ENCODE data around the gene MYO3B.

- TF ChIP-seq POLR2A (IDR thresholded peaks at IDR 0.05; ENCODE audit: low read depth, low read length) (no peak), FOS (IDR thresholded peaks at IDR 0.05; ENCODE audit: borderline replicate concordance, insufficient read depth, low read length) (no peak), POLR2AphosphoS5 (IDR thresholded peaks at IDR 0.05; ENCODE audit: insufficient read depth, low read depth, low read length) (no peak), EZH2 (IDR thresholded peaks at IDR 0.05; ENCODE audit: borderline replicate concordance, low read depth, low read length, severe bottlenecking) (no peak), MAX (IDR thresholded peaks at IDR 0.05; ENCODE audit: insufficient read depth, insufficient read length) (no peak), JUN (IDR thresholded peaks at IDR 0.05; ENCODE audit: borderline replicate concordance, insufficient read depth, insufficient read length, low read depth) (no peak), MYC (IDR thresholded peaks at IDR 0.05; ENCODE audit: low read depth, low read length) (no peak), GATA2 (IDR thresholded peaks at IDR 0.05; ENCODE audit: insufficient read depth, insufficient read length, low read depth, low read length) (peak; percentile 19)
- TF ChIP-seq, protein P1, sequence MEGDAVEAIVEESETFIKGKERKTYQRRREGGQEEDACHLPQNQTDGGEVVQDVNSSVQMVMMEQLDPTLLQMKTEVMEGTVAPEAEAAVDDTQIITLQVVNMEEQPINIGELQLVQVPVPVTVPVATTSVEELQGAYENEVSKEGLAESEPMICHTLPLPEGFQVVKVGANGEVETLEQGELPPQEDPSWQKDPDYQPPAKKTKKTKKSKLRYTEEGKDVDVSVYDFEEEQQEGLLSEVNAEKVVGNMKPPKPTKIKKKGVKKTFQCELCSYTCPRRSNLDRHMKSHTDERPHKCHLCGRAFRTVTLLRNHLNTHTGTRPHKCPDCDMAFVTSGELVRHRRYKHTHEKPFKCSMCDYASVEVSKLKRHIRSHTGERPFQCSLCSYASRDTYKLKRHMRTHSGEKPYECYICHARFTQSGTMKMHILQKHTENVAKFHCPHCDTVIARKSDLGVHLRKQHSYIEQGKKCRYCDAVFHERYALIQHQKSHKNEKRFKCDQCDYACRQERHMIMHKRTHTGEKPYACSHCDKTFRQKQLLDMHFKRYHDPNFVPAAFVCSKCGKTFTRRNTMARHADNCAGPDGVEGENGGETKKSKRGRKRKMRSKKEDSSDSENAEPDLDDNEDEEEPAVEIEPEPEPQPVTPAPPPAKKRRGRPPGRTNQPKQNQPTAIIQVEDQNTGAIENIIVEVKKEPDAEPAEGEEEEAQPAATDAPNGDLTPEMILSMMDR (IDR thresholded peaks at IDR 0.05; ENCODE audit: extremely low read depth in 1 of 2, insufficient read depth in 1 of 2, low read depth in 1 of 2, low read length in 2 of 2): no peak
Observed at GRCh38 chr2:170142502-170142901, 35.4 kb upstream of the MYO3B start.
